Hippocampal formation (tissue), 2 donors: ENCODE results near the gene TUBGCP3.

Experiments used
- DNase-seq, 2 donors: peaks; one replicate each; lab custom pipeline; 2025; lab: John Stamatoyannopoulos, UW

Gene TUBGCP3

DNA sequence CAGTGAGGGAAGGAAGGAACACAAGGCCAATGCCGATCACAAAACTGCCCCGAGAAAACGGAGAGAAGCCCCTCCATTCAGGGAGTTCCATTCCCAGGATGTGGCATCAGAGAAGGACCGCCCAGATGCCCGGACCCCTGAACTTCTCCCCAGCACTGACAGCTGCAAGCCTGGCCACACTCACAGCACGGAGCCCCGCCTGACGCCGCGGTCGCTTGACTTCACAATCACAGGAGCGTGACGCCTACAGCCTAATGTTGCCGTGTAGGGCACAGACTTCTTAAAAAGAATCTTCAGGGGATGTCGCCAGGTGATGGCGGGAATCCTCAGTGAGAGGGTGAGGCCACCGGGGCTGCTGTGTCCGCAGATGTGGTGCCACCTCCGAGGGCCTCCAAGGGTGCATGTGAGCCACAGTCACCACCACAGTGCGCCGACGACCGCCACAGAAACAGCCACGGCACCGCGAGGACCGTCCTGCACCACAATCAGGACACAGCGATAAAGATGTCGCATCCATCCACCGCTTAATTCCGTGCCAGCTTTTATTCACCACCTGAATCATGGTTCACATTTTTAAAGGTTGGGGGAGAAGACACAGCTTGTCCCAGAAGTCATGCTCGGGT lies 134.6 kb downstream of the TUBGCP3 start:
- DNase-seq: no peak

DNA sequence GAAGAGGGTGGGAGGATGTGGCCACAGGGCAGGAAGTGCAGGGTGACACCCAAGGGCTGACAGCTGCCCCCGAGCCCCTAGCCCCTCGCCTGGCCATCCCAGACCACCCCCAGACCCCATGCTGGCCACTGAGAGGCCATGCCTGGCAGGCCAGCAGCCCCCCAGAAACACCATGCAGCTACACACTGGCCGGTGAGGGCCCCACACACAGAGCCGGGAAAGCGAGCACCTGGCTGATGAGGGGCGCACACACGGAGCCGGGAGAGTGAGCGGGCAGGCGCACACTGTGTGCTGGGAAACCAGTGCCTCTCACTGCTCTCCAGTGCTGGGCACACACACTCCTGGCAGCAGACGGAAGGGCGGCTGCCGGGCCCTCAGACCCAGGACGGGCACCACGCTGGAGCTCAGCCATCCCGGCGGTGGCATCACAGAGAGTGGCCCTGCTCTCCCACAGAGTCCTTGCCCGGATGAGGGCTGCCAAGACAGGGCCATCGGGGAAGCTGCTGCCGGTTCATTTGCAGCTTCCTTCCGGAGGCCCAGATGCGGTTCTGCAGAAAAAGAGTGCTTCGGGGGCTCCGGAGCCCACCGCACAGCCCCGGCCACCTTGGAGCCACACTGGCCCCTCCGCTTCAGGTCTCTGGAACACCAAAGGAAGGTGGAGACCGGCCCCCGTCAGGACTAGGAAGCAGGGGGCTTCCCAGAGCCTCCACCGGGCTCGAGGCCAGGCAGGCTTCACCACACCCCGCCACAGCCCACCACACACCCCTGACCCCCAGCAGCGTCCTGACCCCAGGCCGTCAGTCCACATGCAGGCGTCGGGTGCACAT lies 135.4 kb downstream of the TUBGCP3 start:
- no peak for DNase-seq

DNA sequence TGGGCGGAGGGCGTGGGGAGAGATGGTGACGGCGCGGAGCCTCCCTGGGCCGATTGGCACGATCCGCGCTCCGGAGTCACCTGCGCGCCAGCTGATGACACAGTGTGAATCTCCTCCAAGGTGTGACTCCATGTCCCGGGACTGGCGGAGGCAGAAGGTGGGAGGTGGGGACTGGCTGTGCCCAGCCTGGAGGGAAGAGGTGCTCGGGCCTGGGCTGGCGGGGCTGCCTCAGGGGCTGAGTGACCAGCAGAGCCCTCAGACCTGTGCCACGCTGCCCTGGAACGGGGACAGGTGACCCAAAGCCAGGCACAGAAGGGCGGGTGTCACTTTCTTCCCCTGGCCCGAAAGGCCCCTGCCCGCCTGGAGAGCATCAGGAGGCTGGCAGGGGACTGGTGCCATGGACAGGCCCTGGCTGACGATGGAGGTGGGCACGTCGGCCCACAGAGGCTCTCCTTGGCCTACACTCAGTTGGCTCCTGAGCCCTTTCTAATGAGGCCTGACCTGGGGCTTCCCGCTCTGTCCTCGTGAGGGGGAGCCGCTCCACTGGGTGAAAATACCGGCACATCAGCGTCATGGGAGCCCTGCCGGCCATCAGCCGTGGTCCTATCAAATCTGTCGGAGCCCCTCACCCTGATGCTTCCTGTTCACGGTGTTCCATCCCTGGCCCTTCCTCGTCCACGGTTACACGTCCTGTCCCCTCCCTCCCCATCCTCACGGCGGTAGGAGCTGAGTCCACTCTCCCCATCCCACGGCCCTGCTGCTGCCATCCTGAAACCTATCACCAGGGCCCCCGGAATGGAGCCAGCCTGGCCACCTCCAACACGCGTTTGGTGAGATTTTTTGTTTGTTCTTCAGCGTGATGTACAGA lies 136.2 kb downstream of the TUBGCP3 start:
- DNase-seq: no peak

DNA sequence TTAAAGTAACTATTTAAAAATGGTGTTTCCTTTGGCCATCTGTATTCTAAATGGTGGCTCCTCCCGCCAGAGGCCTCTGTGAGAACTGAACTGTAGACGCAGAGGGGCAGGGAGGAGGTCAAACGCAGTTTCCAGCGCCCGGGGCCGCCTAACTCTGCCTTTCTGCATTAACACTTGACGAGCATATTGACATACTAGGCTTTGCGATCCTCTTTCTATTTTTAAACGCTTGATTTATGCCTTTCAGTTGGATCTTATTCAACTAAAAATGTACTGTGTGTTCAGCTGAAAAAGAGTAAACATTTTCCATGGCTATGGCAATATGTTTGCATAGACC lies 137.1 kb downstream of the TUBGCP3 start:
- no peak for DNase-seq

DNA sequence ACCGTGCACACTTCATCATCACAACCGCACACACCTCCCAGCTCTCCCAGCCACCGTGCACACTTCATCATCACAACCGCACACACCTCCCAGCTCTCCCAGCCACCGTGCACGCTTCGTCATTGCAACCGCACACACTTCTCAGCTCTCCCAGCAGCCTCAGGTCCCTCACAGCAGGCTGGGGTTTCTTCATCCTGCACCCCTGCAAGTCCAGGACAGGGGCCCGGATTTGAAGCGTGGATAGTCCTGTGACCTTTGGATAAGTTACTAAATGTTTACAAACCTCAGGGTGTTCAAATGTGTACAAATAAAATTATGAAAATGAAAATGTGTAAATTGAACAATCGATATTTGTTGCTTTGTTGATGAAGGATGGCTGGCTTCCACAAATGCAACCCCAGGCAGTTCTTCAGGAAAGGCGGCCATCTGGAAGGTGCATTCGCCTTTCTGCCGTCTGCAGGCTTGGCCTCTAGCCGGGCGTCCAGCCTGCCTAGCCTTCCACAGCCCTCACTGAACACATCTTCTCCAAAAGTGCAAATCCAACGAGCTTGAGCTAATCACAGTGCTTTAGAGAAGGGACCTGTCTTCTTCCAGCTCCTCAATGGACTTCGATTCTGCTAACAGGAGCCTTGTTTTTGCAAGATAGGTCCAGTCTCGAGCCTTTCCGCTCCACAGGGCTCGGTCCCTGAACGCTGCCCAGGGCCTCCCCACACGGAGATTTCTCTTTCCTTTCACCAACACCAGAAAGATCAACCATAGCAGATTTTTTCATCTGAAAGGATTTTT lies 137.6 kb downstream of the TUBGCP3 start:
- no peak for DNase-seq

DNA sequence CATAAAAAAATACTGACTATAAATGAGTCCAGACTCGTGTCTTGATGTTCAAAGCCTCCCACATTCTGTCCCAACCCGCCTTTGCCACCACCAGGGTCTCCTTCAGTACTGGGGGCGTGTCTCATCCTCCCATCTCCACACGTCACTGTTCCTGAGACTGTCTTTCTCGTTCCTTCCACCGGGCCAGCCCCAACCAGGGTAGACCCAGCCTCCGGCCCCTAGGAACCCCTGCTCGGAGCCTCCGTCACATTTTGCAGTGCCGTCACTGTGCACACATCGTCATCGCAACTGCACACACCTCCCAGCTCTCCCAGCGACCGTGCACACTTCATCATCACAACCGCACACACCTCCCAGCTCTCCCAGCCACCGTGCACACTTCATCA lies 138.4 kb downstream of the TUBGCP3 start:
- DNase-seq: no peak

DNA sequence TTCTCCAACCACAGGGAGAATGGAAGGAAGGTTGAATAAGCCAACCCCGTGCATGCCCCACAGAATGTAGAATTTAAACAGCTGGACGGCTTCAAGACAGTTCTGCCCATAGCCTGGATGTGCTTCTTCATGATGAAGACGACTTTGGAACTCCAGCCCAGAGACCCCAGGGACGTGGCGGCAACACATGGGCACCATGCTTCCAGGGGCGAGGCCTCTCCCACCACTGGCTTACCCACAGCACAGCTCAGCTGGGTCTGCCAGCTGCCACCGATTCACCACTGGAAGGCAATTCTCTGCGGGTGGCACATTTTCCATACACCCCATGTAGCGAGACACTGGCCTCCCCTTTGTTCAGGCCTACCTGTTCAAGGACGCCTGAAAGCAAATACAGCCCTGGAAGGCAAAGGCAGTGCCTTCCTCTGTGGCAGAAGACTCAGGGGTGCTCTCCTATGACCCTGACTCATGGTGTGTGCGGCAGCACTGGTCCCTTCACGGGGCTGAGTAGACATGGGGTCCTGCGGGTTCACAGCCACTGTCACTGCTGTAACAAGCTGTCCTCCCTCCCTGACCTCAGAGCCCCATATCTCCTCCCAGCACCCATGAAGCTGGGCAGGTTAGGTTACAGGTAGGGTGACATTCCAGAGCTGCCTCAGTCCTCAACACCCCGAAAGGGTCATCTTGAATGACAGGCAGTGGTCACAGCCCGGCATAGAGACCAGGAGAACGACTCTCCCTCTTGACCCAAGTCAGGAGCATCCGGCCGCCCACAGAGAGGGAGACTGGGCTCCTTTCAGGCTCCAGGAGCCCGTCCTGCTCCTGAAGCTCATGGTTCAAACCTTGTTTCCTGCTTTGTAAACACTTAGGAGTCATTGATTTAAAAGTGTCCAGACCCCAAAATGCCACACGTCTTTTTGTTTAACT lies 139.1 kb downstream of the TUBGCP3 start:
- DNase-seq: no peak

DNA sequence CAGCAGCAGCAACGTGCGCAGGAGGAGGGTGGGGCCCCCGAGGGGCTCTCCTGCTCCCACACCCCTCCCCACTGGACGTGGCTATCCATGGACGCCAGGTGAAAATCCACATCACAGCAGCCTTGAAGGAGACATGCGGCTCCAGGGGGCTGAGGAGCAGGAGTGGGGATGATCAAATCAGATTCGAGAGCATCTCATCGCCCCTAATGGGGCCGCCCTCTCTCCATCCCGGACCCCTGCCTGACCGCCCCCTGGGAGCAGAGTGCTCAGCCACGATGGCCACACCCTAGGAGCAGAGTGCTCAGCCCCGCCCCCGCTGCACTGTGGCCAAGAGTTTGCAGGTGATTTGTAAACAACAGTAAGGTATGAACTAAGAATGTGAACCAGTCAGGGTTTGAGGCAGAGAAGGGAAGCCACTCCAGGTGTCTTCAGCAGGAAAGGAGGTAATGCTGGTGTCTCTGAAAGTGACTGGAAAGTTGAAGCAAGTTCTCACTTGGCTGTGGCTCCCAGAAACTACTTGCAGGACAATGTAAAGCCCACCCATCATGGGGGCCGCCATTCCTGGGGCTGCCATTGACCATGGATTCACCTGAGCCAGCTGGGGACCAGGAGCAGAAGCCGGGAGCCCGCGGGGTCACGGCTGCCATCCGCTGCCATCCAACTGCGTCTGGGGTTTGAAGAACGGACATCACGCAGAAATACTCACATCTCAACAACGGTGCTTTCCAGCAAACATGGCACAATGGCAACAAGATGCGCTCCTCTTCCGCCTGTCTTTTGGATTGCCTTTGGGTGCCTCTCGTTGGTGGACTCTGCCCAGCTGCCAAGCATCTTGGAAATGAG lies 140.0 kb downstream of the TUBGCP3 start:
- DNase-seq: no peak

DNA sequence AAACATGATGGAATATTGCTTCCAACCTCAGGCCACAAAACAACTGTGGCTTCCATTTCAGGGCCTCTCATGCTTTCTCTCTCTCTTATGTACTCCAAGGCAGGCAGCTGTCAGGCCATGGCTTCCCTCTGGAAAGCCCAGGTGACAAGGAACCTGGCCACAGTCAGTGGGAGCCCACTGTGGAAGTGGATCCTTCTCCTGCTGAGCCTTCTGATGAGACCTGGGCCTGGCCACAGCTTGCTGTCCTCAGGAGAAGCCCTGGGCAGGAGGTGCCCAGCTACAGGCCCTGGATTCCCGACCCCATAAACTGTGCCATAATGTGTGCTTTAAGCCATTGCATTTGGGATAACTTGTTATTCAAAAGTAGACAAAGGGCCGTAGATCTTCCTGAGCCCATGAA lies 140.6 kb downstream of the TUBGCP3 start:
- no peak for DNase-seq

DNA sequence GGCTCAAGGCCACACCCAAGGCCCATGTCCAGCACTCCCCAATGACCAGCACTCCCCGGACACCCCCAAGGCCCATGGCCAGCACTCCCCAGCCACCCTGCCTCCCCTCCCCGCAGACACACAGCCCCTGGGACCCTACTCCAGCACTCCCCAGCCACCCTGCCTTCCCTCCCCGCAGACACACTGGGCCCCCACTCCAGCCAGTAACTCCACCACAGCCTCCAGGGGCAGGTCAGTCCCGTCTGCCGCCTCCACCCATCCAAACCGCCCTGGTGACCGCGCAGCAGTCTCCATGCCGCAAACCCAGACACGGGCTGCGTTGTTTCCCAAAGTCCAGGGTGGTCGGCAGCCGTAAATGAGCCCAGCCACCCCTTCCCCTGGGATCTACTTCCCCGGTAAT lies 141.1 kb downstream of the TUBGCP3 start:
- no peak for DNase-seq

DNA sequence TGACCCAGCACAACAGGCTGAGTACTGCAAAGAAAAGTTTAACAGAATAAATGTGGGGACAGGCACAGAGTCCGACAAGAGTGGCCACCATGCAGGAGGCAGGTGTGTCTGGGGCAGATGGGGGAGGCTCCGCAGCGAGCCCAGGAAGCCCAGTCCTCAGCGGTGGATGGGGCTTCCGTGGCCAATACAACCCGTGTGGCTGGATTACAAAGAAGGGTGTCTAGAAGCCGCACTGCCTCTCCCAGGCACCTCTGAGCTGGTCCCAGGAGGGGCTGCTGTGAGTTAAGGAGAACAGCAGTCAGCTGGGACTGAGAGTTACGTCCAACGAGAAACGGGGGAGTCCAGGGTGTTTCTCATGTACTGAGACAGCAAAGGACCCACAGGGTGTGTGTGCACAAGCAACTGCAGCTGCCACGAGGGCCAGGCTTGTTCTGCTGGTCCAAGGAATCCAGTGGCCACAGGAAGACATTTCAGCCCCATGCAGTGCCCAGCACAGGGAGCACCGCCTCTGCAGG lies 141.5 kb downstream of the TUBGCP3 start:
- no peak for DNase-seq

DNA sequence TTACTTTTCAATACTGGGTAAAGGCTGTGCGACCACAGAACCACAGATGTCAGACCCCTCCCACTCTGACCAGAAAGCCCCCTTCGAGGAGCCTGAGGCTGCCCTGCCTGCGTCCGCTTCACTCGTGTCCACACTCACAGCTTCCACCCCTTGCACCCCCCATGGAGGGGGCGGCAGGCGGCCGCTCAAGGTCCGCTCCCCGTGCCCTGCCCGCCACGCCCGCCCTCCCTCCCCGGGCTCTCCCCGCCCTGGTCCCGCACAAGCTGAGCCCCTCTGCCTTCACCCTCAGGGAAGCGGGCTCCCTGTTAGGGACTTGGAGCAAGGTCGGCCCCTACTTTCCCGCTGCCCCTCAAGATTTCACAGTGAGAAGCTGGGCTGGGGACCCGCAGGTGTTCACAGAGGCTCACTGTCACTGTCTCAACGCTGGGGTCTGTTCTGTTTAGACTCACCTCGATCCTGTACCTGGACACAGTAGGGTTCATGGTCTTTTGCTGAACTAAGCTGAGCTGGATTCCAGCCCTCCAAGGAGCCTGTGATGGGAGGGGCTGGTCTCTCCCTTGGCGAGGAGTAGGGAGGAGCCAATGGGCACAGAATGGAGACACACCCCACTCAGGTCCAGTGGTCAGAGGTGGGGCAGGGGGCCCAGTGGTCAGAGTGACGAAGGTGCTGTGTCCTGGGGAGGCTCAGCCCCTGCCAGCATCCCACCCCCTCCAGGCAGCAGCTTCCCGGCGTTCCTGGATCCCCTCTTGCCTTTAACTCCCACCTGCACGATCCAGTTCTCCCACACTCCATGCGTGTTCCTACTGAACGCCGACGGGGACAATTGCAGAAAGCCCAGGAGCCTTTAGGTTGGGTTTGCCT lies 142.3 kb downstream of the TUBGCP3 start:
- no peak for DNase-seq

DNA sequence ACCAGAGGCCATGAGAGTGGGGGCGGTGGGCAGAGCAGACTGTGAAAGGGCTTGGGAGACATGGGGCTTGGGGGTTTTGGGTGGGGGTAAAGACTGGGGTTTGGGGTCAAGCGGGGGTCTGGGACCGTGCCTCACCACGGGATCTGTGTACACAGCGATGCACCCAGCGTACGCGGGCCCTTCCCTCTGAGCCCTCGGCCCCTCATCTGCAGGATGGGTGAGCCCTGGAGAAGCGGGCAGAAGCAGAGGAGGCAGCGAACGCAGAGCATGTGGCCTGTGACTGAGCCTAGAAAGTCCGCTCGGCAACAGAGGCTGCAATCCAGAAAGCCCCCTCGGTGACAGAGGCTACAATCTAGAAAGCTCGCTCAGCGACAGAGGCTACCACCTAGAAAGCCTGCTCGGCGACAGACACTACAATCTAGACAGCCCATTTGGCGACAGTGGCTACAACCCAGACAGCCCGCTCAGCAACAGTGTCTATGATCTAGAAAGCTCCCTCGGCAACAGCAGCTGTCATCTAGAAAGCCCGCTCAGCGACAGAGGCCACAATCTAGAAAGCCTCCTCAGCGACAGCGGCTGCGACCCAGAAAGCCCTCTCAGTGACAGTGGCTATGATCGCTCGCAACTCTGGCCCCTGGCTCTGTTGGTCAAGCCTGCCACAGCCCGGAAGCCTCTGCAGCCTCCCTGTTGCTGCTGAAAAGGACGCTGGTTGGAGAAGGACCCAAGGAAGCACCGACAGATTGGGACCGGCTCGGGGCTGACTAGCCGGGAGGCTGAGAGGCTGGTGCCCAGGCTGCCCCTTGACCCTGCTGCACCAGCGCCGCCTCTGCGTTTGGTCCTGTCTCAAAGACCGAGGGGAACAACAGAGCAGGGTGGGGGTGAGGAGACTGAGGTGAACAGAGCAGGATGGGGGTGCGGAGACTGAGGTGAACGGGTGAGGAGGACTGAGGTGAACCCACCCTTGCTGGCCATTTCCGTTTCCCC lies 143.2 kb downstream of the TUBGCP3 start:
- DNase-seq: no peak

DNA sequence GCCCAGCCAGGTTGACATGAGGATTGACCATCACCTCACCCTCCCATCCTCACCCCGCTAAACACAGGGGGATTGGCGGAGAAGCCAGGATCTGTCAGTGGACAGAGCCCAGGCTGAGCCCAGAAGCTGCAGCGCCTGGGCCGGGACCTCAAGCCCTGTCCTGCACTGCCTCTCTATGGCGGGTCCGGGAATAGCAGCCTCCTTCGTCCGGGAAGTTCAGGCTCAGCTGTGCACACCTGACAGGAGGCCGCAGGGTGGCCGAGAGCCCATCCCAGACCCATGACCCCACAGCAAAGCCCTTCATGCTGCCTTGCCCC lies 144.0 kb downstream of the TUBGCP3 start:
- DNase-seq: peak; percentile 22 to 27

DNA sequence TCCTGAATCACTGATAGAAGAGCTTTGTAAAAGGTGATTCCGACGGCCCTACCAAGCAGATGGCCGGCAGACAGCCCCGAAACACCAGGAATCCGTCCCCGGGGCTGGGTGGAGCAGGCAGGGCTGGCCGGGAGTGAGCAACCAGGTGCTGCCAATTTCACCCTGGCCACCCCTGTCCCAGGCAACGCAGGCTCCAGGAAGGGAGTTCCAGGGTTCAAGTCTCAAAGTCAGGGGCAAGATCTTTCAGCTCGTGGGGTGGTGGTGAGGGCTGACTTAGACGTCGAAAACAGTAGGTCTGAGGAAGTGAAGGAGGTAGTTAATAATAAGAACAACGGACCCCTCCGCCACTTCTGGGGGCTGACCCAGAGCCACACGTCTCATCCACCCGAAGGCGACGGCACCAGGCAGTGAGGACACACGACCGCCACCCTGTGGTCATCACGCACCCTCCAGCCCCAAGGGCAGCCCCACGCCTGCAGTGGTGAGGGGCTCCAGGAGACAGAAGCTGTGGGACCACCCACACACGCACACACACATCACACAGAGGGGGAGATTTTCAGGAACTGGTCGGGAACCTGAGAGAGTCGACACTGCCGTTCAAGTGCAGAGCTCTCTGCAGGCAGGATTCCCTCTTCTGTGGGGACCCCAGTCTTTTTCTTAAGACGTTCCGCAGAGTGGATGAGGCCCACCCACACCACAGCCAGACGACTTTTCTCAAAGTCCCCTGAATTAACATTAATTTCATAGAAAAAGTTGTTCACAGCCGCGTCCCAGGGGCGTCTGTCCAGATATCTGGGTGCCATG lies 144.6 kb downstream of the TUBGCP3 start:
- no peak for DNase-seq

DNA sequence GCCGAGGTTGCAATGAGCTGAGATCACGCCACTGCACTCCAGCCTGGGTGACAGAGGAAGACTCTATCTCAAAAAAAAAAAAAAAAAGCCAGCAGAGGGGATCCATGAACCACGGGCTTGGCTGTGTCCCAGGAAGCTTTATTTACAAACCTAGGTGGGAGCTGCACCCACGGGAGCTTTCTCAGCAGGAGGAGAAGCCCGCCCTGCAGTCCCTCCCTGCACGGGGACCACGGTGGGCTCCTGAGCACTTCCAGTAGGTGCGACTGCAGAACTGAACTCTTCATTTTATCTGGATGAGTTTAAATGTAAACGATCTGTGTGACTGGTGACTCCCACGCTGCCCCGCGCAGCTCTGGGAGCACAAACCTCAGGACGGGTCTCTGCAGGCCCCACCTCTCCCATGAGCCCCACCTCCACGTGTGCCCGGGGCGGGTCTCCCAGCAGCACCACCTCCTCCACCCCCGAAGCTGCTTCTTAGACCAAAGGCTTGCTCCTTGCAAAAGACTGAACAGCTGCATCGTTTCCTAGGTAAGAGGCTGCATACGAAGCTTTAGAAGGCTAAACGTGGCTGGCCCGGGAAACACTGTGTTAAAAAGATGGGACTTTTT lies 145.4 kb downstream of the TUBGCP3 start:
- no peak for DNase-seq
